SH-SY5Y (cell line): ENCODE data around the gene CGREF1.

Experiments
- GATA2 ChIP-seq: IDR thresholded peaks from 2 replicates; pipeline ENCODE4 v1.6.1; 2011; ENCODE audit warnings: mild to moderate bottlenecking, low read depth, low read length
- GATA3 ChIP-seq: IDR thresholded peaks from 2 replicates; pipeline ENCODE4 v1.6.1; 2011; ENCODE audit warnings: low read depth, mild to moderate bottlenecking, low read length, moderate library complexity

The CGREF1 gene

DNA sequence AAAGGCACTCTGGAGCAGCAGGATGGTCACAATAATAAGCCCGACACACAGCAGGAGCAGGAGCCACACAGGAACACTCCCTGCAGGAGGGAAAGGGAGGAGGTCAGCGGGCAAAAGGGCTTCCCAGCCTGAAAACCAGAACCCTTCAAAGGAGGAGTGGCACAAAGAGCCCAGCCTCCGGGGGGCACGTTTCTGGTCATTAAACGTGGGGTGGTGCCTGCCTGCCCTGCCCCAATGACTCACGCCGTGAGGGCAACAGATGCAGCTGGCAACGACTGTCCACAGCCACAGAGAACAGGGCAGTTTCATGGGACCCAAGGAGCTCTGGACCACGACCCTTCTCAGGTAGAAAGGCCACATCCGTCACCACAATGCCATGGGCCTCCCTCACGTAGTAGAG lies 12.5 kb upstream of the CGREF1 start:
- TF ChIP-seq GATA3 (no peak), GATA2 (no peak)

DNA sequence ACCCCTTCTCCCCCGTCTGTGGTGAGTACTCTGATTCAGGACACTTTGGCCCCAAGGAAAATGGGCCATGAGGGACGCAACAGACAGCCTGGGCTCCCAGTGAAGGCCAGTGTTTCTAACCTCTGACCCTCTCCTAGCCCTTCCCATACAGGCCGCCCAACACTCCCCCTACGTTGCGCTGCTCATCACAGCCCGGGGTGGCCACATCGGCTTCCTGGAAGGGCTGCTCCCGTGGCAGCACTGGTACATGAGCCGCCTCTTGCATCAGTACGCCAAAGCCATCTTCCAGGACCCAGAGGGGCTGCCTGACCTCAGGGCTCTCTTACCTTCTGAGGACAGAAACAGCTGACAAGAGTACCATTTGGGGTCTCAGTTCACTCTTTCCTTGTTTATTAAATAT lies 11.5 kb upstream of the CGREF1 start:
- TF ChIP-seq GATA2 (no peak), GATA3 (no peak)

DNA sequence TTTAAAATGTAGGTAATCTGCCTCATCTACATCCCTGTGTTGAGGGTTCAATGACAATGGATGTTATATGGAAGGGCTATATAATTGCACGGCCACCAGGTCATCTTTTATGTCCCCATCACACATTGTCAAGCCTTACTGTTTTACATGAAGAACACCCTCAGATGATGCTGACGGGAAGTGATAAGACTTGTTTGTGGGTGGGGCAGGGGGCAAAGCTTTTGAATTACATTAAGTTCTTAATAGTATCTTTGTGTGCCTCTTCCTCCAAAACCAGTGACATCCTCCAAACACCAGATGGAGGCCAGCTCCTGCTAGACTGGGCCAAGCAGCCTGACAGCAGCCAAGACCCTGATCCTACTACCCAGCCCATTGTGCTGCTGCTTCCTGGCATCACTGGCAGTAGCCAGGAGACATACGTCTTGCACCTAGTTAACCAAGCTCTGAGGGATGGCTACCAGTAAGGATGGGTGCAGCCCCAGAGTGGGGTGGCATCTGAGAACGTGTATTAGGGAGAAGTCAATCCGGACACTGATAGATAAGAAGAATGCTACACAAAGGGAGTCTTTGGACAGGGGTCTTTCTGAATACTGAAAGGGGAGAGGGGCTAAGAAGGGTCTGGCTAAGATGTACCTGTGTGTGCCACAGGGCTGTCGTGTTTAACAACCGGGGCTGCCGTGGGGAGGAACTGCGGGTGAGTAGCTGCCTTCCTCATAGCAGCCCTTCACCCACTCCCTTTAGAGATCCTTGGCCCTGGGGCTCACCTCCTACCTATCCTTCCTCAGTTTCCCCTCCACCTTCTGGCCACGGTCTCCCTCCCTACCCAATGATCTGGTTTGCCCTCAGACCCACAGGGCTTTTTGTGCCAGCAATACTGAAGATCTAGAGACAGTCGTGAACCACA lies 10.0 kb upstream of the CGREF1 start:
- TF ChIP-seq GATA3 (no peak), GATA2 (no peak)

- TF ChIP-seq GATA3 (no peak), GATA2 (no peak)
These were observed 9.1 kb upstream of the CGREF1 start for GRCh38 chr2:27127883-27128667.

DNA sequence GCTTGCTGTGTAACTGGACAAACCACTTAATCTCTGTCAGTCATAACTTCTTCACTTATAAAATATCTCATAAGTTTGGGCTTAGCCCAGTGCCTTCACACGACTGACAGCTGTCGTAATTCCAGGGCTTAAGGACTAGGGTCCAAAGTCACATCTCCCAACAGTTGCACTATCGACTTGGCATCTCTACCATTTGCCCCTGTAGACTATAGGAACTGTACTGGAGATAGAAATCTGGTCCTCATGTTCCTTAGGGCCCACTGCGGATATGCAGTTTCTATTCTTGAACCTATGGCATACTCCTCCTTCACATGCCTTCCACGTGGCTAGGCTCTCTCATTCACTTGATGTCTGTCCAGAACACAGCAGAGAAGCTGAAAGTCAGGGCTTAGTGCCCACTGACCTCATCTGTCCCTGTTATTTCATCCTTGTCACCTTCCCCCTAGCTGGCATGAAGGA lies 7.4 kb upstream of the CGREF1 start:
- TF ChIP-seq GATA3: no peak

DNA sequence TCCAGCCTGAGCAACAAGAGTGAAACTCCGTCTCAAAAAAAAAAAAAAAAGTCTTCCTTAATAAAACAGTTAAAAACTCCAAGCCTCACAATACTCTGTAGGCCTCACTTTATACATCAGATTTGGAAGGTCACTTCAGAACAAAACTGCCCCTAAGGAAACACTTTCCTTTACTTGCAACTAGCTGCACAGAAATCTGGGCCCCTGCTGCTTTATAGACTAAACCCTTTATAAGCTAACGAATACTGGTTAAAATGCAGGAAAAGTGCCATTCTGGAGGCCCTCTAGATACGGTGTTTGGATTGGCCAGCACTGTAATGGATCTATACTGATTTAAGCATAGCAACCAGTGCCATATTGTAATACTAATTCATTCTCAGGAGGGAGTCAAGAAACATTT lies 6.2 kb upstream of the CGREF1 start:
- TF ChIP-seq GATA3 (no peak), GATA2 (no peak)

- no peak for TF ChIP-seq GATA3
- TF ChIP-seq GATA2: no peak
These were observed 4.6 kb upstream of the CGREF1 start, which contains the start of gene ABHD1 for GRCh38 chr2:27123302-27124150. Gene ABHD1, plus strand, starts transcription at chr2:27123815. Its CDS starts 134 bp downstream, at chr2:27123949.

- TF ChIP-seq GATA2: no peak
- no peak for TF ChIP-seq GATA3
These were observed 3.9 kb upstream of the CGREF1 start for GRCh38 chr2:27122791-27123190.

GRCh38 chr2:27121906-27122305 lies 3.0 kb upstream of the CGREF1 start:
- no peak for TF ChIP-seq GATA3
- no peak for TF ChIP-seq GATA2

DNA sequence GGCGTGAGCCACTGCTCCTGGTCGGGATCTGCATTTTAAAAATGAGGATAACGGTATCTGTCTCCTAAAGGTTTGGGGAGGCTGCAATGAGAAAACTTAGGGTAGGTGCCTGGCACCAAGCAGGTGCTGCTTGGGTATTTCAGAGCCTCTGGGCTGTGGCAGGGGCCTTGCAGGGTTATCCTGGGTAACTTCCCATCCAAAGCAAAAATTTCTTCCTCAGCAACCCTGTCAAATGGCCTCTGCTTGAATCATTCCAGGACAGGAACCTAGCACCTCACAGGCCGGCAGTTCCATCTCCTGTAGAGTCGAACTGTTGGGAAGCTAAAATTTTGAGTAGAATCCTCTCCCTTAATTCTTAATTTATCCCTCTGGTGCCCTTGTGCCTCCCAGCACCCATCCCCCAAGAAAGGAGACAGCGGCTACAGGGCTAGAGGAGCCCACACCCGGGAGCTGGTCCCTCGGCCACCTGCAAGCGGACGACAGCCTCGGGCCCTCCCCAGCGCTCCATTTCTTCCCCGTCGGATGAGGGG lies 868 bp downstream of the CGREF1 start:
- TF ChIP-seq GATA2 (no peak), GATA3 (no peak)

GRCh38 chr2:27115519-27115918 lies 3.4 kb downstream of the CGREF1 start:
- TF ChIP-seq GATA3 (no peak), GATA2 (no peak)

DNA sequence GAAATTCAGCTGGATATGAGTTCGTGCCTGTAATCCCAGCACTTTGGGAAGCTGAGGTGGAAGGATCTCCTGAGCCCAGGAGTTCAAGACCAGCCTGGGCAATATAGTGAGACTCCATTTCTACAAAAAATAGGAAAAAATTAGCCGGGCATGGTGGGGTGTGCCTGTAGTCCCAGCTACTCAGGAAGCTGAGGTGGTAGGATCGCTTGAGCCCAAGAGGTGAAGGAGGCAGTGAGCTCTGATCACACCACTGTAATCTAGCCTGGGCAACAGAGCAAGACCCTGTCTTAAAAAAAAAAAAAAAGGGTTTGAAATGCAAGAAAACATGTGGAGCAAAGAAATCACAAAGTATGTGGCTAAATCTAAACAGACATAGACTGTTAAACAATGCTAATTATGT lies 9.8 kb downstream of the CGREF1 start:
- no peak for TF ChIP-seq GATA2
- TF ChIP-seq GATA3: no peak

DNA sequence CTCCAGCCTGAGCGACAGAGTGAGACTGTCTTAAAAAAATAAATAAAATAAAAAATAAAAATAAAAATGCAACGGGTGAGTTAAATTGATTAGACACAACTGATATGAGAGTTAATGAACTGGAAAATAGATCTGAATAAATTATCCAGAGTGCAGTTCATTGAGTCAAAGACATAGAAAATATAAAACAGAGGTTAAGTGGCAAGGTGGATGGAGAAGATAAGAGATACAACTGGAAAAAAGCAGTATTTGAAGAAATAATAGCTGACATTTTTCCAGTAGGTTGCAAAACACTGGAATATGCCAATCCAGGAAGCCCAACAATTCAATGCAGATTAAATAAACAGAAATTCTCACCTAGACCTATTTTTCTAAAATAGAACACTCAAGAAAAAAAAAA lies 10.7 kb downstream of the CGREF1 start:
- TF ChIP-seq GATA3 (no peak), GATA2 (no peak)

GRCh38 chr2:27105981-27106380 lies 12.9 kb downstream of the CGREF1 start:
- TF ChIP-seq GATA3 (no peak), GATA2 (no peak)
